HEK293T (cell line): ENCODE data around the gene ADGRG7.

Source experiments
- CTCF ChIA-PET: fragments of 350-600 bp; formaldehyde crosslinking; extraction: SDS; loops from one replicate; lab custom pipeline; 2021; ENCODE audit warnings: antibody characterized with exemption, inconsistent platforms; lab: Yijun Ruan, JAX
- POLR2A ChIA-PET: fragments of 350-600 bp; formaldehyde crosslinking; extraction: SDS; loops from one replicate; lab custom pipeline; 2020; ENCODE audit warnings: antibody characterized with exemption, inconsistent platforms; lab: Yijun Ruan, JAX
- DNase-seq: peaks from one replicate; pipeline ENCODE4 v3.0.0; 2012; ENCODE audit warnings: mixed read lengths; ENCODE audit errors: extremely low spot score
- ARNT ChIP-seq: fragments of 450-650 bp; IDR thresholded peaks from 2 replicates; pipeline ENCODE4 v1.6.1; 2017; ENCODE audit warnings: mild to moderate bottlenecking
- BHLHE40 ChIP-seq: fragments of 450-650 bp; IDR thresholded peaks from 2 replicates; pipeline ENCODE4 v1.6.1; 2016; ENCODE audit warnings: mild to moderate bottlenecking, moderate library complexity, borderline replicate concordance
- CTBP1 ChIP-seq: fragments of 450-650 bp; IDR thresholded peaks from 2 replicates; pipeline ENCODE4 v1.6.1; 2016; ENCODE audit warnings: borderline replicate concordance
- ELF4 ChIP-seq: fragments of 450-650 bp; IDR thresholded peaks from 2 replicates; pipeline ENCODE4 v1.6.1; 2017; ENCODE audit warnings: antibody characterized with exemption
- FOXA1 ChIP-seq: fragments of 450-650 bp; IDR thresholded peaks from 2 replicates; pipeline ENCODE4 v1.6.1; 2016; ENCODE audit warnings: mild to moderate bottlenecking
- FOXK2 ChIP-seq: fragments of 450-650 bp; IDR thresholded peaks from 2 replicates; pipeline ENCODE4 v1.6.1; 2016; ENCODE audit warnings: mild to moderate bottlenecking
- FOXM1 ChIP-seq: fragments of 450-650 bp; IDR thresholded peaks from 2 replicates; pipeline ENCODE4 v1.6.1; 2017; ENCODE audit warnings: mild to moderate bottlenecking, borderline replicate concordance
- HDGF ChIP-seq: fragments of 450-650 bp; IDR thresholded peaks from 2 replicates; pipeline ENCODE4 v1.6.1; 2017; ENCODE audit warnings: antibody characterized with exemption, borderline replicate concordance
- L3MBTL2 ChIP-seq: fragments of 450-650 bp; conservative IDR thresholded peaks from 2 replicates; pipeline ENCODE4 v1.6.1; 2016; ENCODE audit warnings: mild to moderate bottlenecking
- LEF1 ChIP-seq: fragments of 450-650 bp; IDR thresholded peaks from 2 replicates; pipeline ENCODE4 v1.6.1; 2017; ENCODE audit warnings: mild to moderate bottlenecking, borderline replicate concordance
- NFRKB ChIP-seq: fragments of 450-650 bp; IDR thresholded peaks from 2 replicates; pipeline ENCODE4 v1.6.1; 2016; ENCODE audit warnings: mild to moderate bottlenecking, moderate library complexity
- SP1 ChIP-seq: fragments of 450-650 bp; IDR thresholded peaks from 2 replicates; pipeline ENCODE4 v1.6.1; 2017
- SUZ12 ChIP-seq: fragments of 450-650 bp; IDR thresholded peaks from 2 replicates; pipeline ENCODE4 v1.6.1; 2016; ENCODE audit warnings: mild to moderate bottlenecking
- TARDBP ChIP-seq: fragments of 450-650 bp; IDR thresholded peaks from 2 replicates; pipeline ENCODE4 v1.6.1; 2016
- ZNF384 ChIP-seq: fragments of 450-650 bp; IDR thresholded peaks from 2 replicates; pipeline ENCODE4 v1.6.1; 2016
- TF ChIP-seq, protein P1 (sequence below): fragments of 450-650 bp; IDR thresholded peaks from 2 replicates; pipeline ENCODE4 v1.6.1; 2016

The ADGRG7 gene

DNA sequence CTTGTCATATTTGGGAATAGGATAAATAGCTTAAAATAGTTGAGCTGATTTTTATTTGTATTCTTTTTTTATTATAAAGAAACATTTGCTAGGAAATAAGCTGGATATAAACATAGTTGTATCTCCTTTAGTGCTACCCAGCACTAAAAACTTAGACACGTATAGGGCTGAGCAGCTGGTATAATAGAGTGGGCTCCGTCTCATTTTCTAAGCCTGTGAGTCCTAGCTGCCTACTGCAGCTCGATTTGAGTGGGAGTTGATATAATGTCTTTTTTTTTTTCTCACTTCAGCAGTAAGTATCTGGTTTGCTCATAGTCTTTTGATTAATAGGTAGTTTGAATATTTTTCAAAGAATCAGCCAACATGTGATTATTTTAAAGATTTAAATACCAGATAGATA lies 134.1 kb downstream of the ADGRG7 start:
- DNase-seq, result no peak
- ChIA-PET POLR2A (no interaction called here), CTCF (interaction anchor here (0.7 kb wide), 1 partner anchor 284 kb away, joined by 4 read pairs; no protein-coding TSS in a partner anchor)
- no peak for TF ChIP-seq TARDBP
- no peak for TF ChIP-seq SUZ12
- TF ChIP-seq NFRKB, result no peak
- TF ChIP-seq ZNF384, result no peak
- TF ChIP-seq, protein P1, sequence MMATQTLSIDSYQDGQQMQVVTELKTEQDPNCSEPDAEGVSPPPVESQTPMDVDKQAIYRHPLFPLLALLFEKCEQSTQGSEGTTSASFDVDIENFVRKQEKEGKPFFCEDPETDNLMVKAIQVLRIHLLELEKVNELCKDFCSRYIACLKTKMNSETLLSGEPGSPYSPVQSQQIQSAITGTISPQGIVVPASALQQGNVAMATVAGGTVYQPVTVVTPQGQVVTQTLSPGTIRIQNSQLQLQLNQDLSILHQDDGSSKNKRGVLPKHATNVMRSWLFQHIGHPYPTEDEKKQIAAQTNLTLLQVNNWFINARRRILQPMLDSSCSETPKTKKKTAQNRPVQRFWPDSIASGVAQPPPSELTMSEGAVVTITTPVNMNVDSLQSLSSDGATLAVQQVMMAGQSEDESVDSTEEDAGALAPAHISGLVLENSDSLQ, result no peak
- no peak for TF ChIP-seq FOXA1
- TF ChIP-seq FOXK2, result no peak
- TF ChIP-seq FOXM1, result no peak
- TF ChIP-seq ELF4, result no peak
- no peak for TF ChIP-seq BHLHE40
- TF ChIP-seq CTBP1, result no peak
- no peak for TF ChIP-seq ARNT
- TF ChIP-seq SP1, result no peak
- no peak for TF ChIP-seq L3MBTL2
- TF ChIP-seq HDGF, result no peak
- TF ChIP-seq LEF1, result no peak

DNA sequence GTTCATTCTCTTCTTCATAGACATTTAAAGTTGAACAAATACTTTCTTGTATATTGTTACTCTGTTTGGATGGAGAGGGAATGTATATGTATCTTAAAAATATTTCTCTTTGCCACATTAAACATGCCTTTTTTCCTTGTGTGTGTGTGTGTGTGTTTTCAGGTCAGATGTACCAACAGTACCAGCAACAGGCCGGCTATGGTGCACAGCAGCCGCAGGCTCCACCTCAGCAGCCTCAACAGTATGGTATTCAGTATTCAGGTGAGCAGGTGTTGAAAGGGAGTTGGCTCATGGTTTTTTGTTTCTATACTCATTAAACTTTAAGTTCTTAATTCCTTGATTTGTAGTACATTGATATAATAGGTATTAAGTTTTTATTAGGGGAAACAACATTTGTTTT lies 135.3 kb downstream of the ADGRG7 start:
- POLR2A ChIA-PET, result no interaction called here
- CTCF ChIA-PET, result no interaction called here
- TF ChIP-seq NFRKB (no peak), SUZ12 (no peak), HDGF (no peak), ELF4 (no peak), FOXM1 (no peak), LEF1 (no peak), ARNT (no peak), SP1 (no peak), L3MBTL2 (no peak), TARDBP (no peak), FOXK2 (no peak), ZNF384 (no peak), BHLHE40 (no peak), FOXA1 (no peak), CTBP1 (no peak)
- TF ChIP-seq, protein P1, result no peak
- no peak for DNase-seq
